Stimulated activated naive CD8-positive, alpha-beta T cell treated with anti-CD3 and anti-CD28 coated beads, Interleukin-15, Interleukin-2, amounts not matched to agents 100 ng/mL and 50 ng/mL, for 24 hours (primary cell): Measurements from ENCODE around the gene PCED1B.
A peak's percentile ranks its signal among the peaks of the same experiment; 100 is the strongest.
"Not testable (repeated sequence)": the region's sequence is repeated elsewhere in the genome, so short reads cannot be mapped to it uniquely, and the experiment has no call there.

ENCODE experiments used
- H3K27ac Mint-ChIP-seq: one replicate; pipeline ENCODE4 v1.8.0; 2021; ENCODE audit warnings: mild to moderate bottlenecking, mixed read lengths
- H3K27me3 Mint-ChIP-seq: one replicate; pipeline ENCODE4 v1.8.0; 2021; ENCODE audit warnings: mixed read lengths
- H3K36me3 Mint-ChIP-seq: one replicate; pipeline ENCODE4 v1.8.0; 2021; ENCODE audit warnings: low read depth, mixed read lengths
- H3K4me1 Mint-ChIP-seq: one replicate; pipeline ENCODE4 v1.8.0; 2021; ENCODE audit warnings: low read depth, mixed read lengths
- H3K4me3 Mint-ChIP-seq: one replicate; pipeline ENCODE4 v1.8.0; 2021; ENCODE audit warnings: mild to moderate bottlenecking, mixed read lengths
- H3K9me3 Mint-ChIP-seq: one replicate; pipeline ENCODE4 v1.8.0; 2021; ENCODE audit warnings: mixed read lengths

PCED1B gene

DNA sequence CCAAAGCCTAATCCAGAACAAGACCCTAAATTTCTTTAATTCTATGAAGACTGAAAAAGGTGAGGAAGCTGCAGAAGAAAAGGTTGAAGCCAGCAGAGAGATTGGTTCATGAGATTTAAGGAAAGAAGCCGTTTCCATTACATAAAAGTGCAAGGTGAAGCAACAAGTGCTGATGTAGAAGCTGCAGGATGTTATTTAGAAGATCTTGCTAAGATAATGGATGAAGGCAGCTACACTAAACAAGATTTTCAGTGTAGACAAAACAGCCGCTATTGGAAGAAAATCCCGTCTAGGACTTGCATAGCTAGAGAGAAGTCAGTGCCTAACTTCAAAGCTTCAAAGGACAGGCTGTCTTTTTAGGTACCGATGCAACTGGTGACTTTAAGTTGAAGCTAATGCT lies 65.8 kb downstream of the PCED1B start:
- no peaks in the 10 kb centered on the region for H3K9me3 Mint-ChIP-seq
- H3K4me3 Mint-ChIP-seq, result no peak overlapping the region
- H3K36me3 Mint-ChIP-seq, result peaks cover 35% of the 10 kb centered on the region

DNA sequence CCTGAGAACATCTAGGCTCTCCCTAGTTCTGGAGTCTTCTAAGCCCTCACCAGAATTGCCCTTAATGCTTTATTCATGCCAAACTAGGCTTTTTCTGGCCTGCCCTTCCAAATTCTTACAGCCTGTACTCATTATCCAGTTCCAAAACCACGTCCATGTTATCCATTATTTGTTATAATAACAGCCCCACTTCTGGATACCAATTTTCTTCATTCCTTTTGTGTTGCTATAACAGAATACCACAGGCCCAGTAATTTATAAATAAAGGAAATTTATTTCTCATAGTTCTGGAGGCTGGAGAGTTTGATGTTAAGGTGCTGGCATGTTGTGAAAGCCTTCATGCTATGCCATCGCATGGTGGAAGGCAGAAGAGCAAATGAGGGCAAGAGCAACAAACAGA lies 68.3 kb downstream of the PCED1B start:
- Mint-ChIP-seq H3K4me3 (no peak overlapping the region), H3K36me3 (peaks cover 33% of the 10 kb centered on the region), H3K27me3 (no peaks in the 10 kb centered on the region), H3K27ac (no peak overlapping the region), H3K9me3 (no peaks in the 10 kb centered on the region), H3K4me1 (peaks cover 36% of the 10 kb centered on the region)

More for the DNA sequence above, 65.8 kb downstream of the PCED1B start:
- peak overlapping the region; percentile 9 for H3K27ac Mint-ChIP-seq
- no peaks in the 10 kb centered on the region for H3K27me3 Mint-ChIP-seq
- H3K4me1 Mint-ChIP-seq, result peaks cover 36% of the 10 kb centered on the region

DNA sequence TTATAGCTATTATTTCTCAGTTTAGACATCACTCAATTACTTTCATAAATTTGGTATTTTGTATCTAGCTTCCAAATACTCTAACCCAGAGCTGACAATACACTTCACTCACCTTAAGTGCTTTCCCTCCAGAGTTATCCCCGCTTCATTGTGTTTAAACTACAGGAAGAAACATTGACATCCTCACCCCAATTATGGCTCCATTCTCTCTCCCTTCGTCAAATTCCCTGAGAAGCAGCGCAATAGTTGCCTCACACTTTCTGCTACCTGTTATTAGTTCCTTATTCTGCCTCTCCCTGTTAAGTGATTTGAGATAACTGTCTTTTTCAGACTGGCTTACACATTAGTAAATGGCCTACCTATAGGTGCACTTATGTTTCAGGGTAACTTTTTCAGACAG lies 69.7 kb downstream of the PCED1B start:
- Mint-ChIP-seq H3K27me3 (no peaks in the 10 kb centered on the region), H3K36me3 (peaks cover 25% of the 10 kb centered on the region), H3K27ac (no peak overlapping the region), H3K9me3 (no peaks in the 10 kb centered on the region), H3K4me3 (no peak overlapping the region), H3K4me1 (peaks cover 28% of the 10 kb centered on the region)

DNA sequence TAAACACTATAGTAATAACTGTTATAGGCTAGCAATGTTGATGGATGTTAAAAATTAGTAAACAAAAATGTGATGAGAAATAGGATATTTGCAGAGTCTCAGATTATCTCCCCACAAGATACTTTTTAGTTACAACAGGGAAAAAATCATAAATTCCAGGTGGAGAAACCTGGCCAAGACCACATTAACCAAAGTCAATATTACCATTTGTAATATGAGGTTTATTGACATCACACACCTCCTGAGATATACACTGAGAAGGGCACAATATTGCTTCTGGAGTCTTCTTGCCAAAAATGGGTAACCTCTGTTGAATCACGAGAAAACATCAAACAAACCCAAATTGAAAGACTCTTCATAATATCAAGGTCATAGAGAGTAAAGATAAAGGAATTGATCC lies 72.7 kb downstream of the PCED1B start:
- no peaks in the 10 kb centered on the region for H3K27me3 Mint-ChIP-seq
- no peak overlapping the region for H3K4me3 Mint-ChIP-seq
- H3K36me3 Mint-ChIP-seq, result peaks cover 20% of the 10 kb centered on the region
- H3K4me1 Mint-ChIP-seq, result peaks cover 22% of the 10 kb centered on the region
- H3K27ac Mint-ChIP-seq, result no peak overlapping the region
- H3K9me3 Mint-ChIP-seq, result no peaks in the 10 kb centered on the region

DNA sequence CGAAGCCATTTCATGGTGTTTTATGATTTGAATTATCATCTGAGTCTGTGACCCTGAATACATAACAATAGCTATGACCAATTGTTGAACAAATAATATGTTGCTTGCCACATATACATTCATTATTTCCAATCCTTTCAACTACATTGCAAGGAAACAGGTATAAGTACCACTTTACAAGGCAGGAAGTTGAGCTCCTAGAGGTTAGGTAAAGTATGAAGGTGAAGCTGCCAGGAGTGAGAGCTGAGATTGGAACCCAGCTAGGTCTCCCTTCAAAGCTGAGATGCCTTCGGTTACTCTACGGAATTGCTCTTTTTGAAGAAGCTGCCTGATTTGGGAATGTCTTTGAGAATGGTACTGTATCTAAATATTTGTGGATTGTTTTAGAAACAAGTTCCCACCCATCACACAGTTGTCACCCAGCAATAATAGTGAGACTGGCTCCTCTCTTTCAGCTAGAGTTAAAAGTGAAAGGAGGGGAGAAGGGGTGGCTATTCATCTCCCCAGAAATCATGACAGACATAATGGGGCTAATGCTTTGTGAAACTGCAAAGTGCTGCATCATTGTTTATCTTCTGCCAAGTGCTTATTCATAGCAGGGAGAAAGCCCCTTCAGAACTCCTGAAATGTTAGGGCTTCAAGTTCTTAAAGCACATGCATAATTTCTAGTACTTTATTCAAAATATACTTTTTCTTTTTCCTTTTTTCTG lies 76.2 kb downstream of the PCED1B start:
- Mint-ChIP-seq H3K4me1 (peaks cover 32% of the 10 kb centered on the region), H3K9me3 (peaks cover 17% of the 10 kb centered on the region), H3K27ac (no peak overlapping the region), H3K4me3 (no peak overlapping the region), H3K36me3 (peaks cover 36% of the 10 kb centered on the region), H3K27me3 (no peaks in the 10 kb centered on the region)

DNA sequence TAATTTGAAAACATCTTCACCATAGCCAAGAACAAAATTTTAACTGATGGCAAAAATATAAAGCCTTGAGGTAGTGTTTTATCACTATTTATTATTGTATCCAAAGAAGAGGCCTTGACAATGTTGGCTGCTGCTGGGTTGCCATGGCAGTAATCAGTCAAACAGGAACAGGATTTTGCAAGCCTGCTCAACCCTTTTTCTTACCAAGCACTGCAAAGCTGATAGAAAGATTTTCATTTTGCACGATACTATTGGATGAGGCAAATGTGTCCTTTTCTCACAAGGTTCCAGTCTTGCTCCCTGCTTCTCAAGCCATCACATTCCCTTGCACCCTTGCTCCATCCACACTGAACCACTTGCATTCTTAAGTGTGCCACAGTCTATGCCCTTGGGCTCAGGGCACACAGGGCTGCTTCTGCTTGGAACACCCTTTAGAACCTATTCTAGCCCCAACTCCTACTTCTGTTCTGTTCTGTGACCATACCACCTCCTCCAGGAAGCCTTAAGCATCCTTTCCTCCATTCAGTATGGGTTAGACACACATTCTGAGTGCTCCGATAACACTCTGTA lies 76.8 kb downstream of the PCED1B start:
- Mint-ChIP-seq H3K9me3 (peaks cover 17% of the 10 kb centered on the region), H3K4me1 (peaks cover 32% of the 10 kb centered on the region), H3K27ac (no peak overlapping the region), H3K4me3 (no peak overlapping the region), H3K36me3 (peaks cover 39% of the 10 kb centered on the region), H3K27me3 (no peaks in the 10 kb centered on the region)

DNA sequence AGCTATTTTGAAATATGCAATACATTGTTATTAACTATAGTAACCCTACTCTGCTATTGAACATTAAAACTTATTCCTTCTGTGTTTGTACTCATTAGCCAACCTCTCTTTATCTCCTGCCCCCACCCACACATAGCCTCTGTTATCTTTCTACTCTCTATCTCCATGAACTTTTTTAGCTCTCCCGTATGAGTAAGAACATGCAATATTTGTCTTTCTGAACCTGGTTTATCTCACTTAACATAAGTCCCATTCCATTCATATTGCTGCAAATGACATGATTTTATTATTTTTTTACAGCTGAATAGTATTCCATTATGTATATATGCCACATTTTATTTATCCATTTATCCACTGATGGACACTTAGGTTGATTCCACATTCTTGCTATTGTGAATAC lies 79.4 kb downstream of the PCED1B start:
- H3K27me3 Mint-ChIP-seq, result no peaks in the 10 kb centered on the region
- peaks cover 33% of the 10 kb centered on the region for H3K4me1 Mint-ChIP-seq
- peaks cover 52% of the 10 kb centered on the region for H3K36me3 Mint-ChIP-seq
- no peak overlapping the region for H3K4me3 Mint-ChIP-seq
- H3K9me3 Mint-ChIP-seq, result peaks cover 27% of the 10 kb centered on the region
- no peak overlapping the region for H3K27ac Mint-ChIP-seq

DNA sequence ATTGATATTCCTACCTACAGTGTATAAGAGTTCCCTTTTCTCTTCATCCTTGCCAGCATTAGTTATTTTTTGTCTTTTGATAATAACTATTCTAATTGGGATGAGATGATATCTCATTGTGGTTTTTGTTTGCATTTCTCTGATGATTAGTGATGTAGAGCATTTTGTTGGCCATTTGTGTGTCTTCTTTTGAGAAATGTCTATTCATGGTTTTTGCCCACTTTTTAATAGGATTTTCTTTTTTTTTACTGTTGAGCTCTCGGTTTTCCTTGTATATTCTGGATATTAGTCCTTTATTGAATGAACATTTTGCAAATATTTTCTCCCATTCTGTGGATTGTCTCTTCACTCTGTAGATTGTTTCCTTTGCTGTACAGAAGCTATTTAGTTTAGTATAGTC lies 79.9 kb downstream of the PCED1B start:
- Mint-ChIP-seq H3K4me3 (no peak overlapping the region), H3K4me1 (peaks cover 36% of the 10 kb centered on the region), H3K9me3 (peaks cover 27% of the 10 kb centered on the region), H3K36me3 (peaks cover 55% of the 10 kb centered on the region), H3K27me3 (no peaks in the 10 kb centered on the region), H3K27ac (no peak overlapping the region)

DNA sequence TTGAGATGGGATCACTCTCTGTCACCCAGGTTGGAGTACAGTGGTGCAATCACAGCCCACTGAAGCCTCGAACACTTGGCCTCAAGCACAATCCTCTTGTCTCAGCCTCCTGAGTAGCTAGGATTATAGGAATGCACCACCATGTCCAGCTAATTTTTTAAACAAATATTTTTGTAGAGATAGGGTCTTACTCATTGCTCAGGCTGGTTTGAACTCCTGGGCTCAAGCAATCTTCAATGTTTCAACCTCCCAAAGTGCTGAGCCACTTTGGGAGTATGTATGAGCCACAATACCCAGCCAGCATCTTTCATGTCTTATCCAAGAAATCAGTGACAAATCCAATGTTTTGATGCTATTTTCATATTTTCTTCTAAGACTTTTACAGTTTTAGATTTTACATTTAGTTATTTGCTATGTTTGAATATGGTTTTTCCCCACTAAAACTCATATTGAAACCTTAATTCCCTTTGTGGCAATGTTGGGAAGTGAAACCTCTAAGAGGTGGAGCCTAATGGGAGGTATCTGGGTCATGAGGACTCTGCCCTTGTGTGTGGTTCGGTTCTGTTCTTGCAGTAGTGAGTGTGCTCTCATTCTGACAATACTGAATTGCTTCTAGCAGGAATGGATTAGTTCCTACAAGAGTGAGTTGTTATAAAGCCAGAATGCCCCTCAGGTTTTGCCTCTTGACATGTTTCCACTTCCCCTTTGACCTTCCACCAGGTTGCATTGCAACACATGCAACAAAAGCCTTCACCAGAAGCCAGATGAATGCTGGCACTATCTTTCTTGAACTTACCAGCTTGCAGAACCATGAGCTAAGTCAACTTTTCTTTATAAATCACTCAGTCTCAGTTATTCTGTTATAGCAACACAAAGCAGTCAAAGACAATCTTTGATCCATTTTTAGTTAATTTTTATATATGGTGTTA lies 81.2 kb downstream of the PCED1B start:
- no peak overlapping the region for H3K27ac Mint-ChIP-seq
- H3K9me3 Mint-ChIP-seq, result peaks cover 27% of the 10 kb centered on the region
- no peak overlapping the region for H3K4me3 Mint-ChIP-seq
- H3K27me3 Mint-ChIP-seq, result no peaks in the 10 kb centered on the region
- H3K4me1 Mint-ChIP-seq, result peaks cover 31% of the 10 kb centered on the region
- H3K36me3 Mint-ChIP-seq, result peaks cover 60% of the 10 kb centered on the region

DNA sequence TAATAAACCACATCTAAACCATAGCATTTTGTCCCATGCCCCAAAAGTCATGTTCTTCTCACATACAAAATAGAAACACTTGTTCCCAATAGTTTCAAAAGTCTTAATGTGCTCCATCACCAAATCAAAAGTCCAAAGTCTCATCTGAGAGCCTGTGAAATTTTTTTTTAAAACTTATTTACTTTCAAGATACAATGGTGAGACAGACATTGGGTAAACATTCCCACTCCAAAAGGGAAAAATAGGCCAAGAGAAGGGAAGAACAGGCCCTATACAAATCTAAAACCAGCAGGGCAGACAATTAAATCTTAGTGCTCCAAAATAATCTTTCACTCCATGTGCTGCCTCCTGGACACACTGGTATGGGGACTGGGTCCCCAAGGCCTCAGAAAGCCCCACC lies 84.7 kb downstream of the PCED1B start:
- no peak overlapping the region for H3K4me3 Mint-ChIP-seq
- H3K36me3 Mint-ChIP-seq, result peaks cover 58% of the 10 kb centered on the region
- no peaks in the 10 kb centered on the region for H3K27me3 Mint-ChIP-seq
- H3K27ac Mint-ChIP-seq, result no peak overlapping the region
- peaks cover 19% of the 10 kb centered on the region for H3K9me3 Mint-ChIP-seq
- peaks cover 7% of the 10 kb centered on the region for H3K4me1 Mint-ChIP-seq

DNA sequence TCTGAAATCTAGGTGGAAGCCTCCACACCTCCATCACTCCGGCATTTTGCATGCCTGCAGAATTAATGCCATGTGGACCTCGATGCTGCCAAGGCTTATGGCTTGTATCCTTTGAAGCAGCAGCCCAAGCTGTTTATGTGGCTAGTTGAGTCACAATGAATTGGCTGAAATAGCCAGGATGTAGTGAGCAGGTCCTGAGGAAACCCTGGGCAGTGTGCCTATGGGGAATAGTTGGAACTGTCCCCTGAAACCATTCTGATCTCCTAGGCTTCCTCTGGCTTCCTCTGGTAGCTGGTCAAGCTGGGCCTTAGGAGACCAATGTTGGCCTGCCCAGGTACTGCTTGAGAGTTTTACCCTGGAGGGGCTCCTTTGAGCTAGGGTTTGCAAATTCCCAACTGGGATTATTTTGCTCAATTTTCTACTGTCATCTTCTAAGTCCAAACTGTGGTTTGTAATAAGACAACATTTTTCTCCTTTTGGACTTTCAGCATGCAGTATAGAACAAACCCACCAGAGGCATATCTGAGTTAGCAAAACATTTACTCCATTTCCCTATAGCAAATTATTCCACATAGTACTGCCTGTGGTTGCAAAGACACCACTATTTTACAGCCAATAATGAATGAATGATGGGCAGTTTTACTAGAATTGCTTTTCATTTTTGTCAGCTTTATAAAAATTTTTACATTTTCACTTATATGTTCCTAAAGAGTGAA lies 85.5 kb downstream of the PCED1B start:
- peaks cover 11% of the 10 kb centered on the region for H3K9me3 Mint-ChIP-seq
- H3K27me3 Mint-ChIP-seq, result no peaks in the 10 kb centered on the region
- H3K27ac Mint-ChIP-seq, result no peak overlapping the region
- H3K4me3 Mint-ChIP-seq, result no peak overlapping the region
- peaks cover 7% of the 10 kb centered on the region for H3K4me1 Mint-ChIP-seq
- peaks cover 50% of the 10 kb centered on the region for H3K36me3 Mint-ChIP-seq

DNA sequence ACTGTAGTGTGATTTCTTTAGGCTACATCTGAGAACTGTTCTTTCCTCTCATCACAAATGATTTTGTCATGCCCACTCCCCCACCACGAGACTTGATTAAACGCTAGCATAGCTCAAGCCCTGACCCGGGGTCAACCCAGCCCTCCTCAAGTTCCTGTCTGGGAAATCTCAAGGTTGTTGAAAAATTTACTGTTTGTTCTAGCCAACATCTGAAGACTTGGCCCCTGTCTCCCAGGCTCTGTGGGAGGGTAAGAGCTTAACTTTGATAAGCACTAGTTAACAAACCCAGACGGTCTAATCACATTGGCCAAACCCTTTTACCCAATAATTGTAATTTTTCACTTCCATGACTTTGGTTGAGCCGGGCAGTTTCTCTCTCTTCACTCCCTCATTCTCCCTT lies 86.5 kb downstream of the PCED1B start:
- Mint-ChIP-seq H3K36me3 (peaks cover 54% of the 10 kb centered on the region), H3K27me3 (no peaks in the 10 kb centered on the region), H3K4me3 (no peak overlapping the region), H3K27ac (no peak overlapping the region), H3K9me3 (peaks cover 16% of the 10 kb centered on the region), H3K4me1 (peaks cover 7% of the 10 kb centered on the region)

DNA sequence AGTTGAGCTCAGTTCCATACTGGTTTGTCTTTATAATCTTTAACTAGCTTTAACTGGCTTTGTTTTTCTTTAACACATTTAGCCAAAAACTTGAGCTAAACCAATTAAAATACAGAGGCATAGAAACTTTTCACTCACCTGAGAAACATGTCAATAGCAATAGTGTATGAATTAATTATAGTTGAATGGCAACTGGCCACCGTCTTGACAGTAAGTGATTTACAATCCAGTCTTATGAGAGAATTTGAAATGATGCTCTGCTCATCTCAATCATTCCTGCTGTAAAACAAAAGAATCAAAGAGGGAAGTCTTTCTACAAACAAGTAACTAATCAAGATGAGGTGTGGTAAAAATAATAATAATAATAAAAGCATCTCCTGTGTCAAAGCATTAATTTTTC lies 86.9 kb downstream of the PCED1B start:
- Mint-ChIP-seq H3K4me3 (no peak overlapping the region), H3K27me3 (no peaks in the 10 kb centered on the region), H3K36me3 (peaks cover 50% of the 10 kb centered on the region), H3K4me1 (peaks cover 7% of the 10 kb centered on the region), H3K9me3 (peaks cover 17% of the 10 kb centered on the region), H3K27ac (no peak overlapping the region)

DNA sequence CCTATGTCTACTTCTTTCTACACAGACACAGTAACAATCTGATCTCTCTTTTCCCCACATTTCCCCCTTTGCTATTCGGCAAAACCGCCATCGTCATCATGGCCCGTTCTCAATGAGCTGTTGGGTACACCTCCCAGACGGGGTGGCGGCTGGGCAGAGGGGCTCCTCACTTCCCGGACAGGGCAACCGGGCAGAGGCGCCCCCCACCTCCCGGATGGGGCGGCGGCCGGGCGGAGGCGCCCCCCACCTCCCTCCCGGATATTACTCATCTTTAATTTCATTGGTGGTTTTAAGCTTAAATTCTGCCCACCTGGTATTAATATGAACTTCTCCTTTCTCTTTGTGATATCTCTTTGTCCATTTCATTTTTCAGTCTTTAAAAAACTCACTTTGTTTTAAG lies 90.9 kb downstream of the PCED1B start:
- not testable (repeated sequence) for H3K27ac Mint-ChIP-seq, H3K27me3 Mint-ChIP-seq, H3K4me1 Mint-ChIP-seq, H3K4me3 Mint-ChIP-seq
- peaks cover 42% of the 10 kb centered on the region for H3K36me3 Mint-ChIP-seq
- H3K9me3 Mint-ChIP-seq, result peaks cover 14% of the 10 kb centered on the region

DNA sequence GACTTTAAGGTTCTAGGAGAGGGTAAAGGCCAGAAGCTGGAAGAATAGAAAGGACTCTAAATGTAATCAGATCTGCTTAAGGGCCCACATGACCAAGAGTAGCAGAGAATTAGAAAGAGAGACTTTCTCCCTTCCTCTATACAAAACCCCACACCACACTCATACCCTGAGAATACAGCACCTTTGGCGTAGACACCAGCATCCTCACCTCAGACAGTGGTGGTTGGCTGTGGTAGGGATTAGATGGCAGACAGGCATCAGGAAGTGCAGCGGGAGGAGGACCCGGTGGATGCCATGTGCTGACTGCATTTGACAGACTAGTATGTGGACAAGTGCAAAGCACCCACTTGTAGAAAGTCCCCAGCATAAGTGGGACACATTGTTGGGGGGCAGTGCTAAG lies 98.6 kb downstream of the PCED1B start:
- Mint-ChIP-seq H3K36me3 (peaks cover 34% of the 10 kb centered on the region), H3K27me3 (no peaks in the 10 kb centered on the region), H3K27ac (no peak overlapping the region), H3K4me1 (peaks cover 18% of the 10 kb centered on the region), H3K9me3 (peaks cover 4% of the 10 kb centered on the region), H3K4me3 (no peak overlapping the region)
